T-cell (primary cell): ENCODE data around the gene DOK1. TPM values are rescaled to one million over a fixed set of nuclear protein-coding genes. Genes with fewer than 3 reads are reported as not detected.
A peak's percentile ranks its signal among the peaks of the same experiment; 100 is the strongest.

Experiments used
- ATAC-seq, 4 experiments: fragments of 200-7000 bp in 3 of 4; fragments of 150-1000 bp in 1 of 4; cut with Tn5 transposase; replicated peaks in 1 of 4; 1 replicate in 3 of 4; 2 replicates in 1 of 4; pipeline ENCODE4 v1.10.0; 2021; ENCODE audit warnings: moderate library complexity in 3 of 4, mild to moderate bottlenecking in 2 of 4, moderate number of reproducible peaks in 1 of 4
- CTCF ChIA-PET, 2 donors: fragments of 300-600 bp; sonication (Branson Sonifier 250); formaldehyde crosslinking; loops; one replicate each; lab custom pipeline; 2022; ENCODE audit warnings: antibody characterized with exemption in 2 of 2; lab: Charles Lee
- POLR2A ChIA-PET, 2 donors: fragments of 300-600 bp; sonication (Branson Sonifier 250); formaldehyde crosslinking; loops; one replicate each; lab custom pipeline; 2022; ENCODE audit warnings: antibody characterized with exemption in 2 of 2; lab: Charles Lee
- DNase-seq, 35 experiments: peaks; one replicate each; pipeline versions ENCODE4 v3.0.0 to v3.0.0-alpha.2; 2013 to 2023
- H3K27ac ChIP-seq: one replicate; pipeline ENCODE4 v1.5.1; 2013; ENCODE audit warnings: low read length
- H3K27me3 ChIP-seq, 2 experiments: replicated peaks in 1 of 2; 1 replicate in 1 of 2; 2 replicates in 1 of 2; pipeline versions ENCODE4 v1.6.1 to v1.7.0; 2013; ENCODE audit warnings: low read length in 1 of 2, mixed read lengths in 1 of 2; ENCODE audit not compliant: control insufficient read depth in 2 of 2, insufficient read depth in 2 of 2; ENCODE audit errors: extremely low read depth in 1 of 2
- H3K36me3 ChIP-seq, 2 donors: 1 replicate in 1 of 2; 2 replicates in 1 of 2; pipeline versions ENCODE4 v1.6.1 to v1.7.0; 2013; ENCODE audit warnings: low read length in 1 of 2; ENCODE audit not compliant: control insufficient read depth in 2 of 2, insufficient read depth in 1 of 2; ENCODE audit errors: extremely low read depth in 1 of 2
- H3K4me1 ChIP-seq, 2 experiments: 1 replicate in 1 of 2; 2 replicates in 1 of 2; pipeline versions ENCODE4 v1.6.1 to v1.7.0; 2013; ENCODE audit warnings: low read length in 2 of 2, mixed read lengths in 1 of 2; ENCODE audit not compliant: insufficient read depth in 2 of 2, control insufficient read depth in 1 of 2; ENCODE audit errors: extremely low read depth in 1 of 2
- H3K4me3 ChIP-seq, 2 donors: 1 replicate in 1 of 2; 2 replicates in 1 of 2; pipeline versions ENCODE4 v1.5.1 to v1.7.0; 2013; ENCODE audit warnings: mild to moderate bottlenecking in 2 of 2, low read length in 1 of 2, moderate library complexity in 1 of 2; ENCODE audit not compliant: control insufficient read depth in 1 of 2; ENCODE audit errors: extremely low read depth in 1 of 2
- H3K9me3 ChIP-seq: 2 replicates; pipeline ENCODE4 v1.7.0; 2013
- H3K27ac Mint-ChIP-seq, 2 donors: one replicate each; pipeline ENCODE4 v1.8.0; 2020 to 2021; ENCODE audit warnings: mild to moderate bottlenecking in 2 of 2, mixed read lengths in 2 of 2
- H3K27me3 Mint-ChIP-seq, 2 donors: one replicate each; pipeline ENCODE4 v1.8.0; 2021 to 2022; ENCODE audit warnings: mixed read lengths in 2 of 2
- H3K36me3 Mint-ChIP-seq: one replicate; pipeline ENCODE4 v1.8.0; 2021; ENCODE audit warnings: mixed read lengths
- H3K4me1 Mint-ChIP-seq, 3 donors: one replicate each; pipeline ENCODE4 v1.8.0; 2020 to 2022; ENCODE audit warnings: mixed read lengths in 3 of 3, mild to moderate bottlenecking in 1 of 3
- H3K4me3 Mint-ChIP-seq, 3 donors: one replicate each; pipeline ENCODE4 v1.8.0; 2020 to 2022; ENCODE audit warnings: mild to moderate bottlenecking in 3 of 3, mixed read lengths in 3 of 3, moderate library complexity in 3 of 3
- H3K9me3 Mint-ChIP-seq, 3 donors: one replicate each; pipeline ENCODE4 v1.8.0; 2020 to 2022; ENCODE audit warnings: mixed read lengths in 3 of 3
- WGBS: methylation state at CpG from one replicate; pipeline ENCODE4 v1.1.5; 2013; ENCODE audit warnings: missing lambda C conversion rate; ENCODE audit not compliant: insufficient coverage; 5-methylcytosine and 5-hydroxymethylcytosine counted together
- total RNA-seq, 35 experiments: library from RNA in 6 of 35; stranded (reverse) in 6 of 35; fragments of 120-200 nt in 1 of 35; gene quantifications; one replicate each; pipeline versions ENCODE4 v1.2.1 to v1.2.4 and lab custom pipeline; 2013 to 2026

Gene DOK1
- total RNA-seq, 5 donors from 2014 or later (not counting 1 experiment from before 2014, with no cell fraction given): 9.6 to 36.5 (median 33.0) TPM

GRCh38 chr2:74525717-74526648 is 28.5 kb upstream of the DOK1 start, which contains the start of gene DQX1:
Gene DQX1, minus strand, starts transcription at chr2:74526231. Its CDS starts 502 bp downstream, at chr2:74525729.
- Histone ChIP-seq H3K4me3 (no peak within 1 kb of the TSS), H3K27me3 (peaks cover 0 to 6% of the 10 kb centered on the region in 2 experiments), H3K4me1 (peaks cover 8 to 28% of the 10 kb centered on the region in 2 experiments), H3K36me3 (peaks cover 3 to 25% of the 10 kb centered on the region in 2 donors), H3K27ac (no peak within 1 kb of the TSS), H3K9me3 (no peaks in the 10 kb centered on the region)
- peak in 7 of 35 experiments; percentile 20 to 56 (median 34) for DNase-seq
- CTCF ChIA-PET: interaction anchor here in 1 of 2 donors (1.5 kb wide), 1 partner anchor 43 kb away, joined by 3 read pairs; the partner anchor contains the start of genes CCDC142 and TTC31
- no peak for ATAC-seq
- Mint-ChIP-seq H3K27ac (no peak within 1 kb of the TSS), H3K27me3 (peaks cover 0 to 6% of the 10 kb centered on the region in 2 donors), H3K9me3 (no peaks in the 10 kb centered on the region), H3K36me3 (peaks cover 29% of the 10 kb centered on the region), H3K4me1 (peaks cover 20 to 31% (median 31%) of the 10 kb centered on the region in 3 donors), H3K4me3 (no peak within 1 kb of the TSS)
- POLR2A ChIA-PET: interaction anchor here in 1 of 2 donors (0.6 kb wide), 1 partner anchor 76 kb away, joined by 9 read pairs; no protein-coding TSS in a partner anchor
- WGBS: 78% methylated on average over 1 of the region's 11 CpGs

GRCh38 chr2:74526649-74527230 is 27.8 kb upstream of the DOK1 start:
- ChIA-PET POLR2A (interaction anchor here in 1 of 2 donors (0.6 kb wide), 1 partner anchor 77 kb away, joined by 9 read pairs; no protein-coding TSS in a partner anchor), CTCF (interaction anchor here in 1 of 2 donors (1.5 kb wide), 1 partner anchor 44 kb away, joined by 3 read pairs; the partner anchor contains the start of genes CCDC142 and TTC31)
- no peak overlapping the region for H3K27ac Mint-ChIP-seq

GRCh38 chr2:74527741-74528140 is 26.8 kb upstream of the DOK1 start:
- Mint-ChIP-seq H3K36me3 (peaks cover 39% of the 10 kb centered on the region), H3K4me3 (peak overlapping the region; percentile 90 to 95 (median 95)), H3K9me3 (no peaks in the 10 kb centered on the region), H3K4me1 (peaks cover 37 to 47% (median 46%) of the 10 kb centered on the region in 3 donors), H3K27me3 (no peaks in the 10 kb centered on the region), H3K27ac (peak overlapping the region in 1 of 2 donors; percentile 48)
- CTCF ChIA-PET: no interaction called here
- Histone ChIP-seq H3K27ac (no peak overlapping the region), H3K9me3 (no peaks in the 10 kb centered on the region), H3K36me3 (peaks cover 3 to 27% of the 10 kb centered on the region in 2 donors), H3K27me3 (no peaks in the 10 kb centered on the region), H3K4me1 (peaks cover 15 to 37% of the 10 kb centered on the region in 2 experiments), H3K4me3 (no peak overlapping the region)
- POLR2A ChIA-PET: no interaction called here
- no CpG with 5 or more reads among the region's 9 CpGs for WGBS
- no peak for DNase-seq
- ATAC-seq: no peak

More at GRCh38 chr2:74526649-74527230, 27.8 kb upstream of the DOK1 start:
- no peak for DNase-seq
- H3K4me3 ChIP-seq: no peak overlapping the region
- peaks cover 3 to 25% of the 10 kb centered on the region in 2 donors for H3K36me3 ChIP-seq
- H3K9me3 Mint-ChIP-seq: no peaks in the 10 kb centered on the region
- H3K27me3 Mint-ChIP-seq: peaks cover 0 to 4% of the 10 kb centered on the region in 2 donors
- peaks cover 14 to 36% of the 10 kb centered on the region in 2 experiments for H3K4me1 ChIP-seq
- 100% methylated on average over 2 of the region's 11 CpGs for WGBS
- ATAC-seq: no peak
- no peaks in the 10 kb centered on the region for H3K9me3 ChIP-seq
- no peak overlapping the region for H3K4me3 Mint-ChIP-seq
- H3K36me3 Mint-ChIP-seq: peaks cover 30% of the 10 kb centered on the region
- peaks cover 28 to 39% (median 38%) of the 10 kb centered on the region in 3 donors for H3K4me1 Mint-ChIP-seq
- H3K27ac ChIP-seq: no peak overlapping the region
- H3K27me3 ChIP-seq: peaks cover 0 to under 1% of the 10 kb centered on the region in 2 experiments

GRCh38 chr2:74528600-74529356 is 25.7 kb upstream of the DOK1 start:
- no peaks in the 10 kb centered on the region for H3K9me3 ChIP-seq
- H3K36me3 ChIP-seq: peaks cover 3 to 37% of the 10 kb centered on the region in 2 donors
- peaks cover 15 to 37% of the 10 kb centered on the region in 2 experiments for H3K4me1 ChIP-seq
- Mint-ChIP-seq H3K36me3 (peaks cover 43% of the 10 kb centered on the region), H3K4me3 (peak overlapping the region; percentile 90 to 95 (median 95)), H3K4me1 (peaks cover 37 to 47% (median 46%) of the 10 kb centered on the region in 3 donors), H3K27me3 (no peaks in the 10 kb centered on the region), H3K27ac (peak overlapping the region; percentile 94), H3K9me3 (no peaks in the 10 kb centered on the region)
- peak overlapping the region; percentile 70 to 93 for H3K4me3 ChIP-seq
- ChIA-PET POLR2A (no interaction called here), CTCF (no interaction called here)
- H3K27me3 ChIP-seq: no peaks in the 10 kb centered on the region
- ATAC-seq (peak; percentile 1 to 6 (median 4)), DNase-seq (peak in 3 of 35 experiments; percentile 13 to 26 (median 14))
- peak overlapping the region; percentile 72 for H3K27ac ChIP-seq
- under 1% methylated on average over 22 of the region's 29 CpGs for WGBS

- H3K4me3 Mint-ChIP-seq: peak within 1 kb of the TSS; percentile 90 to 95 (median 95)
- Histone ChIP-seq H3K9me3 (no peaks in the 10 kb centered on the region), H3K4me1 (peaks cover 15 to 37% of the 10 kb centered on the region in 2 experiments), H3K4me3 (peak within 1 kb of the TSS; percentile 70 to 93), H3K36me3 (peaks cover 3 to 37% of the 10 kb centered on the region in 2 donors), H3K27ac (peak within 1 kb of the TSS; percentile 72), H3K27me3 (no peaks in the 10 kb centered on the region)
- ChIA-PET CTCF (interaction anchor here in 1 of 2 donors (1.0 to 3.2 kb wide), 6 partner anchors 21 to 701 kb away, joined by 3 to 35 read pairs (median 3); partner anchors contain the start of genes CCDC142, PCGF1, STAMBP and TTC31), POLR2A (interaction anchor here in 1 of 2 donors (0.6 to 1.2 kb wide), 2 partner anchors 21 to 46 kb away, joined by 3 to 7 read pairs; partner anchors contain the start of gene TTC31)
- H3K4me1 Mint-ChIP-seq: peaks cover 37 to 47% (median 46%) of the 10 kb centered on the region in 3 donors
- H3K27me3 Mint-ChIP-seq: no peaks in the 10 kb centered on the region
- ATAC-seq: peak; percentile 91 to 93 (median 92)
- under 1% methylated on average over 87 of the region's 87 CpGs for WGBS
- peak within 1 kb of the TSS; percentile 94 for H3K27ac Mint-ChIP-seq
- peak; percentile 71 to 90 (median 80) for DNase-seq
- H3K36me3 Mint-ChIP-seq: peaks cover 43% of the 10 kb centered on the region
- no peaks in the 10 kb centered on the region for H3K9me3 Mint-ChIP-seq
Measured at GRCh38 chr2:74529357-74530238, 24.9 kb upstream of the DOK1 start, which contains the start of the genes AUP1 and HTRA2. Gene AUP1, minus strand, starts transcription at chr2:74529706. Its CDS starts 77 bp downstream, at chr2:74529629. Gene HTRA2, plus strand, starts transcription at chr2:74529933. Its CDS starts 74 bp downstream, at chr2:74530007.
